ENCODE measurements around the gene THG1L.

- no peak for TF ChIP-seq CTCF (IDR thresholded peaks at IDR 0.05)
- TF ChIP-seq POLR2A (IDR thresholded peaks at IDR 0.05): no peak
Observed at GRCh38 chr5:157758706-157759105, 27.5 kb downstream of the THG1L start.

Measured in thyroid gland (tissue), 4 donors.